ENCODE measurements around the gene CLNK. TPM values are rescaled to one million over a fixed set of nuclear protein-coding genes. Genes with fewer than 3 reads are reported as not detected.

Gene CLNK
- total and polyA plus RNA-seq, 4 donors = under 0.01 to 0.01 (median under 0.01) TPM; not detected in 1

DNA sequence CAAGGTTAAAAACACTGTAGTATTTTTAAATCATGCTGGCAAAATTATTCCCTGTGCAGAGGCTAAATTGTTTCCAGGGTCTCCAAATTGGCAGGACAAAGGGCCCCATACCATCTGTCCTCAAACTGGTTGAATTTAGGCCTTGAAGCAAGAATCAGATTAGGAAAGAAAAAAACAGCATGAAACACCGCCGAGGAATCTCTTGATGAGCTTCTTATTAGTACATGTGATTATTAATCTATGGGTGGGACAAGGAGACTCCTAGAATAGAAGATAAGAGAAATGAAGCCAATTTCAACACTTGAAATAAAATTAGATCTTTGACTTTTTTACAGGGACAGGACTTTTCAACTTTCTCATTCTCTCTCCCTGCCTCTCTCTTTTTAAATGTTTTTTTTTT is 7.1 kb upstream of the CLNK start:
- Histone ChIP-seq H3K27ac (ENCODE audit: low read depth in 1 of 2, low read length in 2 of 2) (no peak overlapping the region), H3K4me3 (ENCODE audit: low read depth in 1 of 3, low read length in 3 of 3) (no peak overlapping the region), H3K9me3 (ENCODE audit: control insufficient read depth in 4 of 4, low read length in 3 of 4) (no peaks in the 10 kb centered on the region), H3K36me3 (ENCODE audit: control insufficient read depth in 4 of 4, insufficient read depth in 3 of 4, low read depth in 1 of 4, low read length in 3 of 4) (no peaks in the 10 kb centered on the region), H3K9ac (ENCODE audit: low read depth in 1 of 2, low read length in 2 of 2) (no peak overlapping the region), H3K4me1 (ENCODE audit: control insufficient read depth in 4 of 4, insufficient read depth in 4 of 4, low read length in 3 of 4) (no peaks in the 10 kb centered on the region), H3K27me3 (ENCODE audit: control insufficient read depth in 4 of 4, insufficient read depth in 4 of 4, low read length in 3 of 4) (peaks cover 0 to under 1% (median 0%) of the 10 kb centered on the region in 4 donors)
- DNase-seq (ENCODE audit: low spot score) = no peak
- 87% methylated on average over 2 of the region's 2 CpGs for WGBS
- TF ChIP-seq GABPA (IDR thresholded peaks at IDR 0.05 in 1 of 2, conservative IDR thresholded peaks at IDR 0.05 in 1 of 2) = no peak
- no peak for TF ChIP-seq TAF1 (conservative IDR thresholded peaks at IDR 0.05)
- TF ChIP-seq, protein P1, sequence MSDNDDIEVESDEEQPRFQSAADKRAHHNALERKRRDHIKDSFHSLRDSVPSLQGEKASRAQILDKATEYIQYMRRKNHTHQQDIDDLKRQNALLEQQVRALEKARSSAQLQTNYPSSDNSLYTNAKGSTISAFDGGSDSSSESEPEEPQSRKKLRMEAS (IDR thresholded peaks at IDR 0.05) = no peak
- no peak for TF ChIP-seq HNF4G (IDR thresholded peaks at IDR 0.05)
- TF ChIP-seq JUND (IDR thresholded peaks at IDR 0.05) = no peak
- no peak for TF ChIP-seq HNF4A (conservative IDR thresholded peaks at IDR 0.05)
- TF ChIP-seq CTCF (IDR thresholded peaks at IDR 0.05; ENCODE audit: low read depth, low read length, missing input control) = no peak
- TF ChIP-seq FOXA2 (IDR thresholded peaks at IDR 0.05) = no peak
- no peak for TF ChIP-seq EGR1 (IDR thresholded peaks at IDR 0.05; ENCODE audit: low read depth in 2 of 2)
- no peak for TF ChIP-seq SP1 (IDR thresholded peaks at IDR 0.05)
- no peak for TF ChIP-seq YY1 (IDR thresholded peaks at IDR 0.05)
- no peak for TF ChIP-seq FOXA1 (IDR thresholded peaks at IDR 0.05)
- TF ChIP-seq ZBTB33 (IDR thresholded peaks at IDR 0.05) = no peak
- no peak for TF ChIP-seq RAD21 (IDR thresholded peaks at IDR 0.05)
- TF ChIP-seq ATF3 (IDR thresholded peaks at IDR 0.05) = no peak
- TF ChIP-seq, protein P2, sequence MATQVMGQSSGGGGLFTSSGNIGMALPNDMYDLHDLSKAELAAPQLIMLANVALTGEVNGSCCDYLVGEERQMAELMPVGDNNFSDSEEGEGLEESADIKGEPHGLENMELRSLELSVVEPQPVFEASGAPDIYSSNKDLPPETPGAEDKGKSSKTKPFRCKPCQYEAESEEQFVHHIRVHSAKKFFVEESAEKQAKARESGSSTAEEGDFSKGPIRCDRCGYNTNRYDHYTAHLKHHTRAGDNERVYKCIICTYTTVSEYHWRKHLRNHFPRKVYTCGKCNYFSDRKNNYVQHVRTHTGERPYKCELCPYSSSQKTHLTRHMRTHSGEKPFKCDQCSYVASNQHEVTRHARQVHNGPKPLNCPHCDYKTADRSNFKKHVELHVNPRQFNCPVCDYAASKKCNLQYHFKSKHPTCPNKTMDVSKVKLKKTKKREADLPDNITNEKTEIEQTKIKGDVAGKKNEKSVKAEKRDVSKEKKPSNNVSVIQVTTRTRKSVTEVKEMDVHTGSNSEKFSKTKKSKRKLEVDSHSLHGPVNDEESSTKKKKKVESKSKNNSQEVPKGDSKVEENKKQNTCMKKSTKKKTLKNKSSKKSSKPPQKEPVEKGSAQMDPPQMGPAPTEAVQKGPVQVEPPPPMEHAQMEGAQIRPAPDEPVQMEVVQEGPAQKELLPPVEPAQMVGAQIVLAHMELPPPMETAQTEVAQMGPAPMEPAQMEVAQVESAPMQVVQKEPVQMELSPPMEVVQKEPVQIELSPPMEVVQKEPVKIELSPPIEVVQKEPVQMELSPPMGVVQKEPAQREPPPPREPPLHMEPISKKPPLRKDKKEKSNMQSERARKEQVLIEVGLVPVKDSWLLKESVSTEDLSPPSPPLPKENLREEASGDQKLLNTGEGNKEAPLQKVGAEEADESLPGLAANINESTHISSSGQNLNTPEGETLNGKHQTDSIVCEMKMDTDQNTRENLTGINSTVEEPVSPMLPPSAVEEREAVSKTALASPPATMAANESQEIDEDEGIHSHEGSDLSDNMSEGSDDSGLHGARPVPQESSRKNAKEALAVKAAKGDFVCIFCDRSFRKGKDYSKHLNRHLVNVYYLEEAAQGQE (IDR thresholded peaks at IDR 0.05) = no peak
- no peak for TF ChIP-seq NR2F2 (IDR thresholded peaks at IDR 0.05)
- no peak for TF ChIP-seq RXRA (IDR thresholded peaks at IDR 0.05)
